K562 (cell line): ENCODE data around the gene PDE4D. TPM values are rescaled to one million over a fixed set of nuclear protein-coding genes. Genes with fewer than 3 reads are reported as not detected.
A peak's percentile ranks its signal among the peaks of the same experiment; 100 is the strongest.

ENCODE experiments used
- ATAC-seq: fragments of 200-7000 bp; cut with Tn5 transposase; 3 replicates; pipeline ENCODE4 v1.9.1; 2020; ENCODE audit warnings: moderate library complexity
- BruUV-seq: library from RNA; stranded (reverse); fragments of 400-500 nt; replicated peaks from 2 replicates; lab custom pipeline; 2021; lab: Mats Ljungman, UMichigan
- CTCF ChIA-PET: fragments of 300-600 bp; formaldehyde crosslinking; extraction: SDS; loops from one replicate; lab custom pipeline; 2021; ENCODE audit warnings: low intra/inter-chr PET ratio; lab: Yijun Ruan, JAX
- POLR2A ChIA-PET: fragments of 300-600, 350-650 bp; sonication (Branson Sonifier 250); formaldehyde crosslinking; extraction: SDS; loops from one replicate; lab custom pipeline; 2021; ENCODE audit warnings: antibody characterized with exemption, inconsistent platforms; lab: Yijun Ruan, JAX
- DNase-seq, 4 experiments: peaks; one replicate each; pipeline versions ENCODE4 v3.0.0 to v3.0.0-alpha.2; 2011 to 2018; ENCODE audit warnings: low spot score in 3 of 4, mixed read lengths in 3 of 4; ENCODE audit errors: extremely low read depth in 1 of 4
- FAIRE-seq: peaks from 2 replicates; lab custom pipeline; 2011; peaks lifted over from hg19 to GRCh38; lab: Jason Lieb, UNC
- H2AFZ ChIP-seq: 2 replicates; pipeline ENCODE4 v1.6.0; 2011; ENCODE audit warnings: low read depth, low read length, control low read depth, inconsistent platforms
- H3K27ac ChIP-seq: fragments of 200-600 bp; 3 replicates; pipeline ENCODE4 v1.8.0; 2011; ENCODE audit warnings: low read depth, mild to moderate bottlenecking, control low read depth, inconsistent platforms, low read length, moderate library complexity, mixed read lengths; ENCODE audit errors: extremely low read depth
- H3K27me3 ChIP-seq, 2 experiments: fragments of 300-600 bp in 1 of 2; 2 replicates in 1 of 2; 3 replicates in 1 of 2; pipeline versions ENCODE4 v1.6.0 to v1.8.0; 2011; ENCODE audit warnings: inconsistent platforms in 2 of 2, low read length in 2 of 2, mild to moderate bottlenecking in 1 of 2, mixed read lengths in 1 of 2, moderate library complexity in 1 of 2; ENCODE audit not compliant: control insufficient read depth in 2 of 2, insufficient read depth in 2 of 2
- H3K36me3 ChIP-seq: fragments of 300-600 bp; 3 replicates; pipeline ENCODE4 v1.8.0; 2011; ENCODE audit warnings: mild to moderate bottlenecking, low read length, inconsistent platforms; ENCODE audit not compliant: control insufficient read depth, insufficient read depth
- H3K4me1 ChIP-seq, 2 experiments: fragments of 200-600 bp in 1 of 2; replicated peaks in 1 of 2; 2 replicates in 1 of 2; 3 replicates in 1 of 2; pipeline versions ENCODE4 v1.5.1 to v1.8.0; 2011; ENCODE audit warnings: inconsistent platforms in 2 of 2, low read length in 2 of 2, mild to moderate bottlenecking in 1 of 2, mixed read lengths in 1 of 2, moderate library complexity in 1 of 2; ENCODE audit not compliant: control insufficient read depth in 2 of 2, insufficient read depth in 2 of 2
- H3K4me2 ChIP-seq: 2 replicates; pipeline ENCODE4 v1.6.1; 2011; ENCODE audit warnings: low read length, control low read depth, inconsistent platforms, mixed read lengths; ENCODE audit not compliant: insufficient read depth
- H3K4me3 ChIP-seq: fragments of 200-600 bp; sonication (generic), shearing (Covaris generic); 2 replicates; pipeline ENCODE4 v1.5.1; 2016; ENCODE audit warnings: control low read depth, inconsistent platforms
- H3K79me2 ChIP-seq: fragments of 200-600 bp; 3 replicates; pipeline ENCODE4 v1.8.0; 2011; ENCODE audit warnings: low read length, inconsistent platforms; ENCODE audit not compliant: control insufficient read depth, insufficient read depth
- H3K9ac ChIP-seq, 2 experiments: 2 replicates each; pipeline versions ENCODE4 v1.6.0 to v1.6.1; 2011; ENCODE audit warnings: low read depth in 2 of 2, low read length in 2 of 2, control low read depth in 1 of 2, inconsistent platforms in 1 of 2, mild to moderate bottlenecking in 1 of 2, mixed read lengths in 1 of 2; ENCODE audit not compliant: insufficient read depth in 1 of 2
- H3K9me1 ChIP-seq: one replicate; pipeline ENCODE4 v1.6.0; 2011; ENCODE audit warnings: inconsistent platforms, mild to moderate bottlenecking, low read length, moderate library complexity; ENCODE audit not compliant: control insufficient read depth, insufficient read depth
- H3K9me3 ChIP-seq: replicated peaks from 2 replicates; pipeline ENCODE4 v1.5.1; 2011; ENCODE audit warnings: low read depth, low read length, inconsistent platforms; ENCODE audit not compliant: control insufficient read depth, insufficient read depth
- H4K20me1 ChIP-seq: replicated peaks from 2 replicates; pipeline ENCODE4 v1.6.1; 2011; ENCODE audit warnings: low read length, inconsistent platforms, mixed read lengths; ENCODE audit not compliant: control insufficient read depth, insufficient read depth
- ARNT ChIP-seq, 2 experiments: fragments of 450-650 bp; IDR thresholded peaks; 2 replicates each; pipeline ENCODE4 v1.6.1; 2016; ENCODE audit warnings: mild to moderate bottlenecking in 1 of 2
- BRD9 ChIP-seq: fragments of 450-650 bp; IDR thresholded peaks from 2 replicates; pipeline ENCODE4 v1.6.1; 2018; ENCODE audit warnings: low read depth; ENCODE audit not compliant: partially characterized antibody
- C11orf30 ChIP-seq: fragments of 450-650 bp; IDR thresholded peaks from 2 replicates; pipeline ENCODE4 v1.6.1; 2016; ENCODE audit warnings: low read depth, mild to moderate bottlenecking
- CXXC5 ChIP-seq: fragments of 250-450 bp; sonication (Bioruptor Pico); IDR thresholded peaks from 2 replicates; pipeline ENCODE4 v1.8.0; 2022; ENCODE audit warnings: inconsistent platforms, mild to moderate bottlenecking, moderate library complexity
- HNRNPK ChIP-seq: fragments of 200-400 bp; formaldehyde crosslinking; IDR thresholded peaks from one replicate; pipeline ENCODE4 v1.6.1; 2018; ENCODE audit warnings: mild to moderate bottlenecking, low read depth, low read length; ENCODE audit not compliant: poor library complexity, severe bottlenecking
- MAFF ChIP-seq: IDR thresholded peaks from 2 replicates; pipeline ENCODE4 v1.6.1; 2012; ENCODE audit warnings: low read length, improper control_type of control experiment
- RNF2 ChIP-seq: sonication (generic); IDR thresholded peaks from 2 replicates; pipeline ENCODE4 v1.6.1; 2016
- ZBTB9 ChIP-seq: fragments of 450-650 bp; formaldehyde crosslinking; IDR thresholded peaks from 2 replicates; pipeline ENCODE4 v1.4.0; 2020; ENCODE audit warnings: mild to moderate bottlenecking, moderate library complexity
- ZC3H8 ChIP-seq: fragments of 450-650 bp; IDR thresholded peaks from 2 replicates; pipeline ENCODE4 v1.6.1; 2017
- ZNF124 ChIP-seq: sonication (generic); formaldehyde crosslinking; IDR thresholded peaks from 2 replicates; pipeline ENCODE4 v1.8.1; 2022; ENCODE audit warnings: missing genetic modification reagents
- ZNF174 ChIP-seq: fragments of 250-450 bp; sonication (Bioruptor Pico); IDR thresholded peaks from 2 replicates; pipeline ENCODE4 v1.4.0; 2020; ENCODE audit warnings: mild to moderate bottlenecking
- ZNF316 ChIP-seq: fragments of 450-650 bp; IDR thresholded peaks from 2 replicates; pipeline ENCODE4 v1.6.1; 2016
- ZNF354B ChIP-seq: fragments of 250-450 bp; sonication (Bioruptor Pico); IDR thresholded peaks from 2 replicates; pipeline ENCODE4 v1.4.0; 2020
- ZSCAN32 ChIP-seq: fragments of 450-650 bp; formaldehyde crosslinking; IDR thresholded peaks from 2 replicates; pipeline ENCODE4 v1.4.0; 2020; ENCODE audit warnings: mild to moderate bottlenecking, moderate library complexity
- WGBS: fragments of 100-300 bp; shearing (Covaris generic); methylation state at CpG from one replicate; pipeline ENCODE4 v1.1.6; 2016; ENCODE audit warnings: low coverage, mixed read lengths; ENCODE audit not compliant: insufficient coverage; ENCODE audit errors: missing lambda C conversion rate; 5-methylcytosine and 5-hydroxymethylcytosine counted together
- in situ Hi-C: fragments of 300-500 bp; cut with MboI; formaldehyde crosslinking; loops from 4 replicates; pipeline ENCODE4 v1.15.0; 2018; ENCODE audit warnings: inconsistent platforms, mixed read lengths
- intact Hi-C: fragments of 100-400 bp; cut with micrococcal nuclease; formaldehyde crosslinking; loops from 2 replicates; pipeline ENCODE4 v1.14.2; 2022
- polyA plus RNA-seq, 8 experiments: library from polyadenylated mRNA; depleted of rRNA in 4 of 8; stranded (reverse) in 5 of 8; unstranded in 3 of 8; fragments of >200 nt; fragmentation: Nextera tagmentation in 2 of 8; fragmentation: Illumina TruSeq in 1 of 8; extraction: Ambion mirVana in 2 of 8; extraction: Trizol in 1 of 8; gene quantifications; 2 replicates each; pipeline versions ENCODE4 v1.2.1 to v1.2.3, GENCODE V29; 2011 to 2014; ENCODE audit warnings: inconsistent platforms in 1 of 8, missing spikeins in 1 of 8
- total RNA-seq, 7 experiments: library from RNA; depleted of rRNA in 6 of 7; stranded (reverse); fragments of >200 nt in 6 of 7; fragmentation: Illumina TruSeq in 2 of 7; extraction: Trizol in 2 of 7; gene quantifications; 2 replicates each; pipeline versions ENCODE4 v1.2.1 to v1.2.3, GENCODE V29; 2011 to 2021; ENCODE audit warnings: low replicate concordance in 1 of 7
- TF ChIP-seq, protein P1 (sequence below): fragments of 450-650 bp; IDR thresholded peaks from 2 replicates; pipeline ENCODE4 v1.6.1; 2018; ENCODE audit warnings: mild to moderate bottlenecking, low read depth; ENCODE audit not compliant: partially characterized antibody
- TF ChIP-seq, protein P2 (sequence below): sonication (generic); formaldehyde crosslinking; IDR thresholded peaks from 2 replicates; pipeline ENCODE4 v1.8.0; 2023; ENCODE audit warnings: mild to moderate bottlenecking, missing genetic modification reagents

The PDE4D gene
- total and polyA plus RNA-seq, 9 of the 15 experiments (the other 6 are each of a cell fraction or from before 2014, with no cell fraction given), result 0.04 to 0.46 (median 0.13) TPM

- H3K27ac ChIP-seq, result no peak overlapping the region
Measured at GRCh38 chr5:59744531-59744992, 149.0 kb downstream of the PDE4D start.

GRCh38 chr5:59741599-59741998, 151.9 kb downstream of the PDE4D start:
- intact Hi-C loops, result no loop called here
- H3K36me3 ChIP-seq, result no peaks in the 10 kb centered on the region
- no peaks in the 10 kb centered on the region for H3K27me3 ChIP-seq
- FAIRE-seq, result no peak
- in situ Hi-C loops, result no loop called here
- no peaks in the 10 kb centered on the region for H3K9me1 ChIP-seq
- no TSS peak for BruUV-seq
- no peak for DNase-seq
- WGBS, result 0% methylated on average over 3 of the region's 3 CpGs
- no peaks in the 10 kb centered on the region for H4K20me1 ChIP-seq
- H3K27ac ChIP-seq, result no peak overlapping the region
- no peaks in the 10 kb centered on the region for H3K4me1 ChIP-seq
- no peak for ATAC-seq
- ChIA-PET CTCF (no interaction called here), POLR2A (no interaction called here)
- H3K9ac ChIP-seq, result no peak overlapping the region
- no peak overlapping the region for H3K4me2 ChIP-seq
- H3K4me3 ChIP-seq, result no peak overlapping the region
- no peaks in the 10 kb centered on the region for H3K79me2 ChIP-seq
- no peaks in the 10 kb centered on the region for H3K9me3 ChIP-seq
- H2AFZ ChIP-seq, result no peak overlapping the region
- TF ChIP-seq ZNF354B (no peak), ZNF316 (peak; percentile 51; the same call in 1 of the 2 replicates), ZNF124 (CRISPR knock-in tag) (no peak), MAFF (peak; percentile 26; the same call in 1 of the 2 replicates), ZBTB9 (no peak), ZNF174 (CRISPR knock-in tag) (no peak), C11orf30 (peak; percentile 41; the same call in 1 of the 2 replicates)
- TF ChIP-seq, protein P1, sequence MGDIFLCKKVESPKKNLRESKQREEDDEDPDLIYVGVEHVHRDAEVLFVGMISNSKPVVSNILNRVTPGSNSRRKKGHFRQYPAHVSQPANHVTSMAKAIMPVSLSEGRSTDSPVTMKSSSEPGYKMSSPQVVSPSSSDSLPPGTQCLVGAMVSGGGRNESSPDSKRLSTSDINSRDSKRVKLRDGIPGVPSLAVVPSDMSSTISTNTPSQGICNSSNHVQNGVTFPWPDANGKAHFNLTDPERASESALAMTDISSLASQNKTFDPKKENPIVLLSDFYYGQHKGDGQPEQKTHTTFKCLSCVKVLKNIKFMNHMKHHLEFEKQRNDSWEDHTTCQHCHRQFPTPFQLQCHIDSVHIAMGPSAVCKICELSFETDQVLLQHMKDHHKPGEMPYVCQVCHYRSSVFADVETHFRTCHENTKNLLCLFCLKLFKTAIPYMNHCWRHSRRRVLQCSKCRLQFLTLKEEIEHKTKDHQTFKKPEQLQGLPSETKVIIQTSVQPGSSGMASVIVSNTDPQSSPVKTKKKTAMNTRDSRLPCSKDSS, result no peak

More at GRCh38 chr5:59744531-59744992, 149.0 kb downstream of the PDE4D start:
- Histone ChIP-seq H3K36me3 (no peaks in the 10 kb centered on the region), H3K79me2 (no peaks in the 10 kb centered on the region)
- CTCF ChIA-PET, result no interaction called here
- TF ChIP-seq RNF2, result no peak
- TF ChIP-seq ZSCAN32, result no peak
- no peak for TF ChIP-seq CXXC5
- TF ChIP-seq ARNT (IDR thresholded peaks at IDR 0.05), result no peak
- no peak for TF ChIP-seq ZC3H8
- TF ChIP-seq BRD9, result no peak
- TF ChIP-seq HNRNPK, result no peak
- TF ChIP-seq, protein P2, sequence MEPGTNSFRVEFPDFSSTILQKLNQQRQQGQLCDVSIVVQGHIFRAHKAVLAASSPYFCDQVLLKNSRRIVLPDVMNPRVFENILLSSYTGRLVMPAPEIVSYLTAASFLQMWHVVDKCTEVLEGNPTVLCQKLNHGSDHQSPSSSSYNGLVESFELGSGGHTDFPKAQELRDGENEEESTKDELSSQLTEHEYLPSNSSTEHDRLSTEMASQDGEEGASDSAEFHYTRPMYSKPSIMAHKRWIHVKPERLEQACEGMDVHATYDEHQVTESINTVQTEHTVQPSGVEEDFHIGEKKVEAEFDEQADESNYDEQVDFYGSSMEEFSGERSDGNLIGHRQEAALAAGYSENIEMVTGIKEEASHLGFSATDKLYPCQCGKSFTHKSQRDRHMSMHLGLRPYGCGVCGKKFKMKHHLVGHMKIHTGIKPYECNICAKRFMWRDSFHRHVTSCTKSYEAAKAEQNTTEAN (CRISPR knock-in tag), result no peak
- TF ChIP-seq, all 486 proteins: peak for 0
- in situ Hi-C loops, result no loop called here
- H3K4me1 ChIP-seq, result no peaks in the 10 kb centered on the region
- no peaks in the 10 kb centered on the region for H3K9me3 ChIP-seq
- H3K27me3 ChIP-seq, result no peaks in the 10 kb centered on the region
- no peaks in the 10 kb centered on the region for H3K9me1 ChIP-seq
- H3K9ac ChIP-seq, result no peak overlapping the region
- H4K20me1 ChIP-seq, result no peaks in the 10 kb centered on the region
- no peak overlapping the region for H2AFZ ChIP-seq
- DNase-seq, result no peak
- no peak for FAIRE-seq
- ATAC-seq, result no peak
- H3K4me3 ChIP-seq, result no peak overlapping the region
- POLR2A ChIA-PET, result no interaction called here
- no TSS peak for BruUV-seq
- intact Hi-C loops, result no loop called here
- H3K4me2 ChIP-seq, result no peak overlapping the region
